Measurements from ENCODE around the gene PIGR.
"Not testable (repeated sequence)": the region's sequence is repeated elsewhere in the genome, so short reads cannot be mapped to it uniquely, and the experiment has no call there.

PIGR gene

GRCh38 chr1:206933333-206933945 lies 12.8 kb downstream of the PIGR start:
- DNase-seq: no peak

- DNase-seq: no peak
Measured at GRCh38 chr1:206932177-206932576, 14.1 kb downstream of the PIGR start.

- no peak for DNase-seq
Measured at GRCh38 chr1:206931709-206932108, 14.6 kb downstream of the PIGR start.

- DNase-seq: no peak
Measured at GRCh38 chr1:206930210-206930798, 16.0 kb downstream of the PIGR start.

- DNase-seq: no peak
Measured at GRCh38 chr1:206929524-206929923, 16.7 kb downstream of the PIGR start.

GRCh38 chr1:206926286-206926685 lies 20.0 kb downstream of the PIGR start:
- DNase-seq: no peak

GRCh38 chr1:206925106-206925736 lies 21.0 kb downstream of the PIGR start:
- no peak for DNase-seq

- DNase-seq: no peak
Measured at GRCh38 chr1:206924592-206925105, 21.6 kb downstream of the PIGR start.

- DNase-seq: not testable (repeated sequence)
Measured at GRCh38 chr1:206923961-206924557, 22.2 kb downstream of the PIGR start.

GRCh38 chr1:206923009-206923960 lies 23.0 kb downstream of the PIGR start:
- no peak for DNase-seq

GRCh38 chr1:206922524-206922923 lies 23.7 kb downstream of the PIGR start:
- no peak for DNase-seq

- DNase-seq: no peak
Measured at GRCh38 chr1:206921772-206922265, 24.4 kb downstream of the PIGR start, which contains the start of gene FCMR. TSS of gene FCMR (minus strand) at chr1:206921941. CDS start at chr1:206921854, 87 bp downstream.

- DNase-seq: no peak
Measured at GRCh38 chr1:206918076-206918475, 28.2 kb downstream of the PIGR start.

GRCh38 chr1:206916000-206916709 lies 30.1 kb downstream of the PIGR start:
- no peak for DNase-seq

- DNase-seq: no peak
Measured at GRCh38 chr1:206915030-206915735, 31.1 kb downstream of the PIGR start.

GRCh38 chr1:206913766-206914537 lies 32.3 kb downstream of the PIGR start:
- DNase-seq: no peak

- DNase-seq: peak; percentile 76
Measured at GRCh38 chr1:206912445-206913095, 33.7 kb downstream of the PIGR start.

GRCh38 chr1:206911064-206911663 lies 35.1 kb downstream of the PIGR start:
- DNase-seq: peak; percentile 65

- no peak for DNase-seq
Measured at GRCh38 chr1:206909883-206910318, 36.4 kb downstream of the PIGR start.

Data from fibroblast of skin of abdomen (primary cell).